Measurements from ENCODE around the gene AMMECR1L. TPM values are rescaled to one million over a fixed set of nuclear protein-coding genes. Genes with fewer than 3 reads are reported as not detected.

Gene AMMECR1L
- total and polyA plus RNA-seq, 4 donors = 1.5 to 8.0 (median 6.1) TPM

GRCh38 chr2:127874378-127875269 is 11.1 kb downstream of the AMMECR1L start:
- Histone ChIP-seq H3K9me3 (ENCODE audit: control insufficient read depth in 4 of 4, low read length in 3 of 4) (no peaks in the 10 kb centered on the region), H3K36me3 (ENCODE audit: control insufficient read depth in 4 of 4, insufficient read depth in 3 of 4, low read depth in 1 of 4, low read length in 3 of 4) (peaks cover 3 to 34% (median 17%) of the 10 kb centered on the region in 4 donors), H3K9ac (ENCODE audit: low read depth in 1 of 2, low read length in 2 of 2) (no peak overlapping the region), H3K27ac (ENCODE audit: low read depth in 1 of 2, low read length in 2 of 2) (no peak overlapping the region), H3K4me3 (ENCODE audit: low read depth in 1 of 3, low read length in 3 of 3) (no peak overlapping the region), H3K4me1 (ENCODE audit: control insufficient read depth in 4 of 4, insufficient read depth in 4 of 4, low read length in 3 of 4) (peaks cover 0 to 4% (median 0%) of the 10 kb centered on the region in 4 donors), H3K27me3 (ENCODE audit: control insufficient read depth in 4 of 4, insufficient read depth in 4 of 4, low read length in 3 of 4) (no peaks in the 10 kb centered on the region)
- no peak for TF ChIP-seq CTCF (IDR thresholded peaks at IDR 0.05; ENCODE audit: low read depth, low read length, missing input control)
- no peak for TF ChIP-seq HNF4G (IDR thresholded peaks at IDR 0.05)
- no peak for TF ChIP-seq ZBTB33 (IDR thresholded peaks at IDR 0.05)
- TF ChIP-seq YY1 (IDR thresholded peaks at IDR 0.05) = no peak
- TF ChIP-seq EGR1 (IDR thresholded peaks at IDR 0.05; ENCODE audit: low read depth in 2 of 2) = no peak
- TF ChIP-seq ATF3 (IDR thresholded peaks at IDR 0.05) = no peak
- no peak for TF ChIP-seq REST (IDR thresholded peaks at IDR 0.05)
- WGBS = 83% methylated on average over 7 of the region's 7 CpGs
- no peak for DNase-seq (ENCODE audit: low spot score)

GRCh38 chr2:127873707-127874303 is 12.0 kb downstream of the AMMECR1L start:
- Histone ChIP-seq H3K27ac (ENCODE audit: low read depth in 1 of 2, low read length in 2 of 2) (no peak overlapping the region), H3K9ac (ENCODE audit: low read depth in 1 of 2, low read length in 2 of 2) (no peak overlapping the region), H3K4me3 (ENCODE audit: low read depth in 1 of 3, low read length in 3 of 3) (no peak overlapping the region), H3K4me1 (ENCODE audit: control insufficient read depth in 4 of 4, insufficient read depth in 4 of 4, low read length in 3 of 4) (peaks cover 0 to 4% (median 0%) of the 10 kb centered on the region in 4 donors), H3K27me3 (ENCODE audit: control insufficient read depth in 4 of 4, insufficient read depth in 4 of 4, low read length in 3 of 4) (no peaks in the 10 kb centered on the region), H3K9me3 (ENCODE audit: control insufficient read depth in 4 of 4, low read length in 3 of 4) (no peaks in the 10 kb centered on the region), H3K36me3 (ENCODE audit: control insufficient read depth in 4 of 4, insufficient read depth in 3 of 4, low read depth in 1 of 4, low read length in 3 of 4) (peaks cover 9 to 39% (median 24%) of the 10 kb centered on the region in 4 donors)
- peak in 1 of 2 donors; percentile 12 for TF ChIP-seq RAD21 (IDR thresholded peaks at IDR 0.05)
- no peak for TF ChIP-seq YY1 (IDR thresholded peaks at IDR 0.05)
- no peak for TF ChIP-seq ATF3 (IDR thresholded peaks at IDR 0.05)
- TF ChIP-seq TAF1 (conservative IDR thresholded peaks at IDR 0.05) = no peak
- TF ChIP-seq REST (IDR thresholded peaks at IDR 0.05) = peak; percentile 96
- no peak for TF ChIP-seq ZBTB33 (IDR thresholded peaks at IDR 0.05)
- TF ChIP-seq RXRA (IDR thresholded peaks at IDR 0.05) = no peak
- TF ChIP-seq NR2F2 (IDR thresholded peaks at IDR 0.05) = peak; percentile 85
- DNase-seq (ENCODE audit: low spot score) = no peak
- 89% methylated on average over 14 of the region's 14 CpGs for WGBS

Measured in liver (tissue), 9 donors.